Peyer's patch (tissue), 4 donors: ENCODE measurements around the gene FPR2. TPM values are rescaled to one million over a fixed set of nuclear protein-coding genes. Genes with fewer than 3 reads are reported as not detected.

Experiments
- DNase-seq, 3 donors: peaks; one replicate each; pipeline ENCODE4 v3.0.0-alpha.2; 2017 to 2019
- H3K27ac ChIP-seq, 4 donors: fragments of 200-600 bp; sonication (generic); one replicate each; pipeline ENCODE4 v1.5.1; 2016 to 2019
- H3K27me3 ChIP-seq, 2 donors: fragments of 200-600 bp; sonication (generic); one replicate each; pipeline ENCODE4 v1.5.1; 2019
- H3K36me3 ChIP-seq, 3 donors: fragments of 200-600 bp; sonication (generic); one replicate each; pipeline ENCODE4 v1.5.1; 2016 to 2019
- H3K4me1 ChIP-seq, 4 donors: fragments of 200-600 bp; sonication (generic); one replicate each; pipeline ENCODE4 v1.5.1; 2016 to 2019
- H3K4me3 ChIP-seq, 4 donors: fragments of 200-600 bp; sonication (generic); 1 replicate in 3 of 4; 2 replicates in 1 of 4; pipeline ENCODE4 v1.5.1; 2016 to 2019; ENCODE audit warnings: mild to moderate bottlenecking in 1 of 4
- H3K9me3 ChIP-seq, 4 donors: fragments of 200-600 bp; sonication (generic); one replicate each; pipeline ENCODE4 v1.5.1; 2016 to 2019; ENCODE audit warnings: mild to moderate bottlenecking in 1 of 4
- POLR2A ChIP-seq, 2 donors: fragments of 450-650 bp; IDR thresholded peaks; one replicate each; pipeline ENCODE4 v1.5.1; 2017; ENCODE audit warnings: antibody characterized with exemption in 2 of 2, mild to moderate bottlenecking in 2 of 2, moderate library complexity in 2 of 2
- total RNA-seq, 4 donors: library from RNA; depleted of rRNA; stranded (reverse); fragments of >200 nt; gene quantifications; one replicate each; pipeline ENCODE4 v1.1.0, GENCODE V29; 2016
- TF ChIP-seq, protein P1 (sequence below), 6 experiments: fragments of 450-650 bp in 4 of 6; fragments of 200-600 bp in 2 of 6; sonication (generic) in 1 of 6; IDR thresholded peaks; one replicate each; pipeline ENCODE4 v1.5.1; 2017 to 2019; ENCODE audit warnings: antibody characterized with exemption in 6 of 6, mild to moderate bottlenecking in 3 of 6, moderate library complexity in 1 of 6

Gene FPR2
- total RNA-seq, 4 donors from 2014 or later, result 1.9 TPM; not detected in 3

DNA sequence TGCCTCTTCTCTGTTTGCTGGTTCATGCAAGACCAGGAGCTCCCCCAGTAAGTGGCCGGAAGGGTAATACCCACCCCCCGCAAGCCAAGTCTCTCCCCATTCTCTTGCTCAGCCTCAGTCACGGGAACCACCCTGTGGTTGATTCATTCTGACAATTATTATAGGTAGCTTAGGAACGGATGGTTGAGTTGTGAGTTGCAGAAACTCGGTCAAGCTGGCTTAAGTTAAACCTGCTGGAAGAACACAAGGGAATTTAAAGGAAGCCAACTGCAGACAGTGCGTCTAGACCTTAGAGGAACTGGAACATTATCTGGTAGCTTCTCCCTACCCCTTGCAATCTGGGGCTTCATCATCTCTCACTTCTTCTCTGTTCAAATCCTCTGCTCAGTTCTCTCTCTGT lies 18.2 kb upstream of the FPR2 start:
- Histone ChIP-seq H3K27me3 (no peaks in the 10 kb centered on the region), H3K4me1 (no peaks in the 10 kb centered on the region), H3K4me3 (no peak overlapping the region), H3K36me3 (no peaks in the 10 kb centered on the region), H3K9me3 (no peaks in the 10 kb centered on the region), H3K27ac (no peak overlapping the region)
- no peak for DNase-seq
- TF ChIP-seq POLR2A (IDR thresholded peaks at IDR 0.05), result no peak

DNA sequence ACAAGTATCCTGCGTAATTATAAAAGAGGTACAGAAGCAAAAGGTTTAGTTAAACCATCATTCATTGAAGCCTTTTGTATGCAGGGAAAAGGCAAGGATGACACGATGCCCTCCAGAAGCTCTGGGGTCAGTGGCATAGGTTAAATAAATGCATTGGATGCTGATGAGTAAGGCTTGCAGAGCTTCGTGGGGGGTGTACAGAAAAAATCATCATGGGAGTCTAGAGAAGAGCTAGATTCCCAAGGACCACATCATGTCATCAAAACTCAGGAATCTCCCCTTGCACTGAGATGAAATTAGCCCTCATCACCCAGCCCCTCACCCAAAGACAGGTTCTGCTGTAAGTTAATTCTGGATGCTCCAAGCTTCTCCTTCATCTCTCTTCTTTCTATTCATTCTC lies 17.6 kb upstream of the FPR2 start:
- Histone ChIP-seq H3K36me3 (no peaks in the 10 kb centered on the region), H3K4me3 (no peak overlapping the region), H3K9me3 (no peaks in the 10 kb centered on the region), H3K27me3 (no peaks in the 10 kb centered on the region), H3K27ac (no peak overlapping the region), H3K4me1 (no peaks in the 10 kb centered on the region)
- no peak for DNase-seq
- no peak for TF ChIP-seq POLR2A (IDR thresholded peaks at IDR 0.05)
- TF ChIP-seq, protein P1, sequence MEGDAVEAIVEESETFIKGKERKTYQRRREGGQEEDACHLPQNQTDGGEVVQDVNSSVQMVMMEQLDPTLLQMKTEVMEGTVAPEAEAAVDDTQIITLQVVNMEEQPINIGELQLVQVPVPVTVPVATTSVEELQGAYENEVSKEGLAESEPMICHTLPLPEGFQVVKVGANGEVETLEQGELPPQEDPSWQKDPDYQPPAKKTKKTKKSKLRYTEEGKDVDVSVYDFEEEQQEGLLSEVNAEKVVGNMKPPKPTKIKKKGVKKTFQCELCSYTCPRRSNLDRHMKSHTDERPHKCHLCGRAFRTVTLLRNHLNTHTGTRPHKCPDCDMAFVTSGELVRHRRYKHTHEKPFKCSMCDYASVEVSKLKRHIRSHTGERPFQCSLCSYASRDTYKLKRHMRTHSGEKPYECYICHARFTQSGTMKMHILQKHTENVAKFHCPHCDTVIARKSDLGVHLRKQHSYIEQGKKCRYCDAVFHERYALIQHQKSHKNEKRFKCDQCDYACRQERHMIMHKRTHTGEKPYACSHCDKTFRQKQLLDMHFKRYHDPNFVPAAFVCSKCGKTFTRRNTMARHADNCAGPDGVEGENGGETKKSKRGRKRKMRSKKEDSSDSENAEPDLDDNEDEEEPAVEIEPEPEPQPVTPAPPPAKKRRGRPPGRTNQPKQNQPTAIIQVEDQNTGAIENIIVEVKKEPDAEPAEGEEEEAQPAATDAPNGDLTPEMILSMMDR (IDR thresholded peaks at IDR 0.05), result no peak

GRCh38 chr19:51746731-51747130 lies 14.2 kb upstream of the FPR2 start:
- no peak for TF ChIP-seq POLR2A (IDR thresholded peaks at IDR 0.05)
- TF ChIP-seq, protein P1 (IDR thresholded peaks at IDR 0.05), result no peak
- Histone ChIP-seq H3K27me3 (no peaks in the 10 kb centered on the region), H3K4me3 (no peak overlapping the region)

GRCh38 chr19:51749979-51750378 lies 11.0 kb upstream of the FPR2 start:
- H3K27ac ChIP-seq, result no peak overlapping the region
- no peaks in the 10 kb centered on the region for H3K27me3 ChIP-seq
- DNase-seq, result no peak
- no peaks in the 10 kb centered on the region for H3K4me1 ChIP-seq
- no peak overlapping the region for H3K4me3 ChIP-seq
- no peaks in the 10 kb centered on the region for H3K36me3 ChIP-seq
- H3K9me3 ChIP-seq, result no peaks in the 10 kb centered on the region
- TF ChIP-seq, protein P1 (IDR thresholded peaks at IDR 0.05), result no peak
- no peak for TF ChIP-seq POLR2A (IDR thresholded peaks at IDR 0.05)

More at GRCh38 chr19:51746731-51747130, 14.2 kb upstream of the FPR2 start:
- no peak for DNase-seq
- Histone ChIP-seq H3K9me3 (no peaks in the 10 kb centered on the region), H3K36me3 (no peaks in the 10 kb centered on the region), H3K4me1 (no peaks in the 10 kb centered on the region), H3K27ac (no peak overlapping the region)

DNA sequence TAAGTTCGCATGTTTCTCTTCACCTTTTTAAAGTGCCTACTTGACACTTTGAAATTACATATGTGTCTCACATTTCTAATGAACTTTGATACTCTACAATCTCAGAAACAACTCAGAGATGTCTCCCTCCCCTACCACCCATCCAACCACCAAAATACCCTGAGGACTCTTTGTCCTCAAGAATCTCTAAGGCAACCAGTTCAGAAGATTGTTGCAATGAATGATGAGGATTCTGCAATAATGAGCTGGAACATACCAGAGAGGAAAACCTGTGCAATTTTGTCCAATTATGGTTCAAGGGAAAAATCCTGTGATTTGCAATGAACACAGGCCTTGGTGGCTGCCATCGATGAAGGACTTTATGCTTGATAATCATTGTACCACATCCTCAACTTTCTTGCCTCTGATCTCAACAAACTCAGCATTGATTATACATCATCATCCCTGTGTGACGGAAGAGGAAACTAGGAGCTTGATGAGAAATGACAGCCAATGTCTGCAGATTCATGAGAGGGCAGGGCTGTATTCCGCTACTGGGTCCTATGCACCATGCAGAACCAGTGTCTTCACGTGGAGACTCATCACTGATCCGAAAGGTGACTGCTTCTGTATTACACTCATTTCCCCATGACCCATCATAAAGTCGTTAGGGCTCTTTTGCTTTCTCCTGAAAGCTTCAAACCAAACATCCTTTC lies 10.4 kb upstream of the FPR2 start:
- Histone ChIP-seq H3K27ac (no peak overlapping the region), H3K36me3 (no peaks in the 10 kb centered on the region), H3K4me3 (no peak overlapping the region), H3K4me1 (no peaks in the 10 kb centered on the region), H3K9me3 (no peaks in the 10 kb centered on the region), H3K27me3 (no peaks in the 10 kb centered on the region)
- DNase-seq, result no peak
- no peak for TF ChIP-seq POLR2A (IDR thresholded peaks at IDR 0.05)
- TF ChIP-seq, protein P1 (IDR thresholded peaks at IDR 0.05), result no peak

DNA sequence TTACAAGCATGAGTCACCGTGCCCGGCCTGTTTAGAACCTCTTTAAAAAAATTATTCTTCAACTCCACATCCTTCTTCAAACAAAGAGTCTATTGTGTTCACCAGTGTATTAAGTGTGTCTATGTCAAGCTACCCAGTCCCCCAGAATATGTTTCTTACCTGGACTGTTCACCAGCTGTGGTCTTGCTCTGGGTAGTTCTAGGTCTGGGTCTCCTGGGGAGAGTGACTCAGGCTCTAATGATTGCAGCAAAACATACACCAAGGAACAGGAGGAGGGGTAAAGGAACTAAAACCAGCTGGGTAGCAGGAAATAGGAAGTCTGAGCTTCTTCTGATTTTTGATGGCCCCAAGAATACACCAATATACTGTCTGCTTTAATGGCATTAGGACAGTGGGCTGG lies 9.3 kb upstream of the FPR2 start, which contains the start of gene FPR1:
TSS of gene FPR1 (minus strand) at position 224 of the 400 bp plus-strand sequence. CDS start 4,884 bp downstream, outside the sequence.
- peaks cover 0 to 3% (median 0%) of the 10 kb centered on the region in 4 donors for H3K9me3 ChIP-seq
- no peaks in the 10 kb centered on the region for H3K4me1 ChIP-seq
- TF ChIP-seq, protein P1 (IDR thresholded peaks at IDR 0.05), result no peak
- no peak for TF ChIP-seq POLR2A (IDR thresholded peaks at IDR 0.05)
- no peak within 1 kb of the TSS for H3K27ac ChIP-seq
- H3K36me3 ChIP-seq, result no peaks in the 10 kb centered on the region
- no peaks in the 10 kb centered on the region for H3K27me3 ChIP-seq
- H3K4me3 ChIP-seq, result no peak within 1 kb of the TSS
- DNase-seq, result no peak
